HG03457 (cell line): ENCODE data around the gene SS18.
"Not testable (repeated sequence)": the region's sequence is repeated elsewhere in the genome, so short reads cannot be mapped to it uniquely, and the experiment has no call there.

Experiments used
- ATAC-seq: cut with Tn5 transposase; IDR thresholded peaks from one replicate; pipeline ENCODE4 v1.9.1; 2021; ENCODE audit warnings: moderate number of reproducible peaks; ENCODE audit not compliant: unreplicated experiment

SS18 gene

DNA sequence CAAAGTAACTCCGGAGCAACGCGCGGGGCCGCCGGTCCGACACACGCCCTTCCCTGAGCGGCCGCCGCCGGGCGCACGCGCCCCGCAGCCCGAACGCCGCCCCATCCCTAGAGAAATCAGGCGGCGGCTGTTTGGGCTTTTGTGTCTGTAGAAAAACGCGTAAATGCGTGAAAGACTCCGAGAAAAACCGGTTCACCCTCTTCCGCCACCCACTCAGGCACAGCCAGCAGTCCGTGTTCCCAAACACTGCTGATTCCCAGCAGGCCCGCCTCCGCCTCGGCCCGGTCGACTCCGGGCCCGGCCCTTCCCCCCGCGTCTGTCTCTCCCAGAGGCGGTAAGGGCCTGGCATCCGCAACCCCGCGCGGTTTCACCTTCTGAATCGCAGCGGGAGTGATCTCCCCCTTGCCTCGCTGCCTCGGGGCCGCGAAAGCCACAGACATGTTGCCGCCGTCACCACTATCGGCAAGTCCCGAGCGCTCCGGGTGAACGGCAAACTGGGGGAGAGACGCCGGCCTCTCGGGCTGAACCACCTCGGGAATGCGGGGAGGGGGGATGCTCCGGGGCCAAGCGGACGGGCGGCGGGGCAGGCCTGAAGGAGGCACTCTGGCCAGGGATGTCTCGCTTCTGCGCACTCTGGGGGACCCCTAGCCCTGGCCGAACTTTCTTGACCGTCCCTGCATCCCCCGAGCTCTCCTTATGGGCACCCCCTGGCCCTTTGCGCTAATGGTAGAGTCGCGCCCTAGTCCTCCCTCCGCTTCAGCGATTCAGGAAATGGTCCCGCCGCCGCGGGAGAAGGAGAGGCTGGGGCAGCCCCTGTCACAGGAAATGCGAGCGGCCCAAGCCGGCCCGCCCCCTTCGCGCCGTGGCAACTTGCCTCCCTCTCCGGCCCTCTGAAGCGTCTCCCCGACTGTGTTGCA, at the start of gene SS18:
SS18 (minus strand) TSS at position 484 of the 917 bp plus-strand sequence; CDS start at position 440, 44 bp downstream.
- ATAC-seq = peak; percentile 73

GRCh38 chr18:26135548-26135947, 45.1 kb upstream of the SS18 start:
- ATAC-seq = no peak

DNA sequence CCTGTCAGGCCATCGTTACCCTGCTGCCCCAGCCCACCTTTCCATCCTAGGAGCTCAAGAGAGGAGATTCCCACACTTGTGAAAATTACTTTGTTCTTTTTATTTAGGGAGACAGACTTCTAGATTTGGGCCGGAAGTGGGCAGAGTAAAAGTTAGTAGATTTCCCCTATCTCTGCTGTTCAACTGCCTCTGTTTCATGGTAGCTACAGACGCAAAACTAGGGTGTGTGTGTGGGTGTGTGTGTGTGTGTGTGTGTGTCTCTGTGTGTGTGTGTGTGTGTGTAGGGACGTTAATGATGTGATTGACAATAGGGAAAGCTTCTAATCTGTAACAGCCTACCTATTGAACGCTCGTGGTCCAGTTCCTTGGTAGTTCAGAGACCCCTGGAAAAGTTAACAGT, 43.7 kb upstream of the SS18 start:
- ATAC-seq = no peak

GRCh38 chr18:26133652-26134051, 43.2 kb upstream of the SS18 start, which contains the start of gene PSMA8:
PSMA8 (plus strand) TSS chr18:26133869; CDS start chr18:26133966, 97 bp downstream.
- ATAC-seq = peak; percentile 68

- ATAC-seq = not testable (repeated sequence)
Measured at GRCh38 chr18:26128192-26128591, 37.8 kb upstream of the SS18 start.

GRCh38 chr18:26127786-26128185, 37.4 kb upstream of the SS18 start:
- no peak for ATAC-seq

DNA sequence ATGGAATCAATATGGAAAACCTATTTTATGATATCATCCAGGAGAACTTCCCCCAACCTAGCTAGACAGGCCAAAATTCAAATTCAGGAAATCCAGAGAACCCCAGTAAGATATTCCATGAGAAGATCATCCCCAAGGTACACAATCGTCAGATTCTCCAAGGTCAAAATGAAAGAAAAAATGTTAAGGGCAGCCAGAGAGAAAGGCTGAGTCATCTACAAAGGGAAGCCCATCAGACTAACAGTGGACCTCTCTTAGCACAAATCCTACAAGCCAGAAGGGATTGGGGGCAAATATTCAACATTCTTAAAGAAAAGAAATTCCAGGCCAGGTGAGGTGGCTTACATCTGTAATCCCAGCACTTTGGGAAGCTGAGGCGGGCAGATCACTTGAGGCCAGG, 31.6 kb upstream of the SS18 start:
- ATAC-seq = not testable (repeated sequence)

DNA sequence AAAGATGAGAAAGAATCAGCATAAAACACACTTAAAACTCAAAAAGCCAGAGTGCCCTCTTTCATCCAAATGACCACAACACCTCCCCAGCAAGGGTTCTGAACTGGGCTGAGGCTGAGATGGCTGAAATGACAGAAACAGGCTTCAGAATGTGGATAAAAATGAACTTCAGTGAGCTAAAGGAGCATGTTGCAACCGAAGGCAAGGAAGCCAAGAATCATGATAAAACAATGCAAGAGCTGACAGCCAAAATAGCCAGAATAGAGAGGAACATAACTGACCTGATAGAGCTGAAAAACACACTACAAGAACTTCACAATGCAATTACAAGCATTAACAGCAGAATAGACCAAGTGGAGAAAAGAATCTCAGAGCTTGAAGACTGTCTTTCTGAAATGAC, 31.1 kb upstream of the SS18 start:
- ATAC-seq = no peak

GRCh38 chr18:26119246-26119645, 28.8 kb upstream of the SS18 start:
- ATAC-seq = no peak

- ATAC-seq = no peak
Measured at GRCh38 chr18:26104035-26104434, 13.6 kb upstream of the SS18 start.

DNA sequence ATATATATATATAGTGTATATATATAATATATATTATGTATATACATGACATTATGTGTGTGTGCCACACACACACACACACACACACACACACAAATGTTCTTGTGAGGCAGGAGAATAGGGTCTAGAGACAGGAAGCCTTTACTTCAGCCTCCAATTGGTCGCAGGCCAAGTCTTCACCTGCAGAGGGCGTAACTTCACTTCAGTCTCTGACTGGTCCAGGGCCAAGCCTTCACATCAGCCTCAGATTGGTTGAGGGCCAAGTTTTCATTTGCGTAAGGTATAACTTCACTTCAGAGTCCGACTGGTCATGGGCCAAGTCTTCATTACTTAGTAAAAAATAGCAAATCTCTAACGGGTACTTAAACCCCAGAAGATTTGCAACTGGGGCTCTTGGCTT, 13.2 kb upstream of the SS18 start:
- no peak for ATAC-seq

DNA sequence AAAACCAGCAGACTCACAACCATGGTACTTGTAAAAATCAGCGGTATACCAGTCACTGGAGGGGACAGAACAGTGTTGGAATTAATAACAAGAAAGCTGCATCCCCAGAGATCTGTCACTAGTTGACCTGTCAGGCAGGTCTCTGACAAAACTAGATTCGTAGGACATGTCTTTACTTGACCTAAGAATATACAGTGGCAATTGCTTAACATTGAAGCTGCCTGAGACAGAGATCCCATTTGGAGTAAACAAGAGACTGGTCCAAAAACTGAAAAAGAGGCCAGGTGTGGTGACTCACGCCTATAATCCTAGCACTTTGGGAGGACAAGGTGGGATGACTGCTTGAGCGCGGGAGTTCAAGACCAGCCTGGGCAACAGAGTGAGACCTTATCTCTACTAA, 7.2 kb upstream of the SS18 start:
- ATAC-seq = no peak

DNA sequence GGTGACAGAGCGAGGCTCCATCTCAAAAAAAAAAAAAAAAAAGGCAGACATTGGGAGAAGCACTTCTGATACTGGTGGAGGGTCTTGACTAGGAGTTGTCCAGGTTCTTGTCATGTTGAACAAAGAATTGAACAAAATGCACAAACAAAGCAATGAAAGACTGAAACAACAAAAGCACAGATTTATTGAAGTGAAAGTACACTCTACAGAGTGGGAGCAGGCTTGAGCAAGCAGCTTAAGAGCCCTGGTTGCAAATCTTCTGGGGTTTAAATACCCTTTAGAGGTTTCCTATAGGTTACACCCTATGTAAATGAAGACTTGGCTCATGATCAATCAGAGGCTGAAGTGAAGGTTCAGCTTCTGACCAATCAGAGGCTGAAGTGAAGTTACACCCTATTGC, 6.4 kb upstream of the SS18 start:
- ATAC-seq = no peak

DNA sequence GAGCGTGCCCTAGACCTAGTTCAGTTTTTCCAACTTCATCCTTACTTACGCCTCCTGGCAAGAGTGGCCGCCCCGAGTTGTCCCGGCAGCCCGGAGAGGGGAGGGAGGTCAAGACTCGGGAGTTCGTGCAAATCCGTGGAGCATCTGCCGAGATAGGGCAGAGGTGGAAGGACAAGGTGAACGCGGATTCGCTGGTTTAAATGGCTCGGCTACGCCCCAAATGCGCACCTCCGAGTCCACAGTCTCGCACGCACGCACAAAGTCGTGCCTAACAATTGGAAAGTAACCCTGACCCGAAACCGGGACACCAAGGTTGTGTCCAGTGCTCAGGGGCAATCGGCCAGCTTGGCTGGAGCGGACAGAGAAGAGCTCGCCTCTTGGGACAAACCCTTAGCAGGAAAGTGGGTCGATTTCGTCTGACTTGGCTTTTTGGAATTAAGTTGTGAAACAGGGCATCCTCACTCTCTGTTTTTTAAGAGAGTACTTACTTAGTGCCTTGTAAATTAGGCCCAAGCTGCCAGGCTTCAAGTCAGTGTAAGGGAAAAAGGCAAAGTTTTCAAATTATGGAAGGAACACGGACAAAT, 726 bp upstream of the SS18 start:
- ATAC-seq = peak; percentile 33

GRCh38 chr18:26089293-26090129, 902 bp downstream of the SS18 start:
- no peak for ATAC-seq

GRCh38 chr18:26088487-26088886, 1.9 kb downstream of the SS18 start:
- ATAC-seq = no peak

- ATAC-seq = no peak
Measured at GRCh38 chr18:26086959-26087358, 3.5 kb downstream of the SS18 start.

- ATAC-seq = no peak
Measured at GRCh38 chr18:26085056-26085455, 5.4 kb downstream of the SS18 start.

GRCh38 chr18:26083099-26083498, 7.3 kb downstream of the SS18 start:
- no peak for ATAC-seq

GRCh38 chr18:26082475-26082874, 7.9 kb downstream of the SS18 start:
- no peak for ATAC-seq

- no peak for ATAC-seq
Measured at GRCh38 chr18:26074246-26074645, 16.2 kb downstream of the SS18 start.
